ENCODE measurements around the gene DCLK2. TPM values are rescaled to one million over a fixed set of nuclear protein-coding genes. Genes with fewer than 3 reads are reported as not detected.
A peak's percentile ranks its signal among the peaks of the same experiment; 100 is the strongest.

DCLK2 gene
- total RNA-seq, 1 experiment from 2014 or later: 1.2 TPM

DNA sequence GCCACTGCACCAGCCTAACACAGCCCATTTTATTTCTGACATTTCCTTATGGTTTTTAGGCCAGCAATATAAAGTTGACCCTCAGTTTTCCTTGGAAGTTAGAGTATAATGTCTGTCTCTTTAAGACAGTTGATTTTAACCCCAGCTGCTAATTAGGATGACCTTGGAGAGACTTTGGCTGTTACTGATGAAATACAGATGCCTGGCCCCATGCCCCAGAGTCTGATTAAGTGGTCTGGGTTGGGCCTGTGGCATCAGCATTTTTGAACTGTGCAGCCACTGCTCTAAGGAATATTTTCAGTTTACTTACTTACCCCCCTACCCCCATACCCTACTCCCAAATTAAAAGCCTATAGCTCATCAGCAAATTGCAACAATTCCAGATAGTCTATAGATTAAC is 85.8 kb downstream of the DCLK2 start:
- H3F3A ChIP-seq (ENCODE audit: low read length, unreplicated experiment): no peaks in the 10 kb centered on the region
- ChIA-PET POLR2A (ENCODE audit: unreplicated experiment) (no interaction called here), CTCF (no interaction called here)
- intact Hi-C loops (cut with micrococcal nuclease): no loop called here
- H3K4me2 ChIP-seq (ENCODE audit: low read length): no peak overlapping the region
- no peaks in the 10 kb centered on the region for H3K9me3 ChIP-seq (ENCODE audit: low read length)
- no peak for ATAC-seq
- no peaks in the 10 kb centered on the region for H3K4me1 ChIP-seq (ENCODE audit: insufficient read depth, low read length)
- no peaks in the 10 kb centered on the region for H3K9me2 ChIP-seq (replicated peaks; ENCODE audit: low read length)
- H2AFZ ChIP-seq (ENCODE audit: low read length): no peak overlapping the region
- H3K27me3 ChIP-seq (ENCODE audit: low read length): no peaks in the 10 kb centered on the region
- no peaks in the 10 kb centered on the region for H3K36me3 ChIP-seq (ENCODE audit: low read depth, low read length)
- no peak overlapping the region for H3K27ac ChIP-seq (ENCODE audit: low read length)
- no peaks in the 10 kb centered on the region for H4K20me1 ChIP-seq (ENCODE audit: low read length)
- no peak for TF ChIP-seq CTCF (conservative IDR thresholded peaks at IDR 0.05; ENCODE audit: low read depth, low read length)
- TF ChIP-seq EZH2 (IDR thresholded peaks at IDR 0.05; ENCODE audit: low read length, unreplicated experiment): no peak
- no peak for TF ChIP-seq EZH2phosphoT487 (IDR thresholded peaks at IDR 0.05; ENCODE audit: borderline replicate concordance, low read length)
- no peak for DNase-seq
- no peak overlapping the region for H3K9ac ChIP-seq (ENCODE audit: low read length)
- no peak overlapping the region for H3K4me3 ChIP-seq (ENCODE audit: low read length)
- BruUV-seq (replicated peaks): no TSS peak
- H3K79me2 ChIP-seq (ENCODE audit: low read length): no peaks in the 10 kb centered on the region

DNA sequence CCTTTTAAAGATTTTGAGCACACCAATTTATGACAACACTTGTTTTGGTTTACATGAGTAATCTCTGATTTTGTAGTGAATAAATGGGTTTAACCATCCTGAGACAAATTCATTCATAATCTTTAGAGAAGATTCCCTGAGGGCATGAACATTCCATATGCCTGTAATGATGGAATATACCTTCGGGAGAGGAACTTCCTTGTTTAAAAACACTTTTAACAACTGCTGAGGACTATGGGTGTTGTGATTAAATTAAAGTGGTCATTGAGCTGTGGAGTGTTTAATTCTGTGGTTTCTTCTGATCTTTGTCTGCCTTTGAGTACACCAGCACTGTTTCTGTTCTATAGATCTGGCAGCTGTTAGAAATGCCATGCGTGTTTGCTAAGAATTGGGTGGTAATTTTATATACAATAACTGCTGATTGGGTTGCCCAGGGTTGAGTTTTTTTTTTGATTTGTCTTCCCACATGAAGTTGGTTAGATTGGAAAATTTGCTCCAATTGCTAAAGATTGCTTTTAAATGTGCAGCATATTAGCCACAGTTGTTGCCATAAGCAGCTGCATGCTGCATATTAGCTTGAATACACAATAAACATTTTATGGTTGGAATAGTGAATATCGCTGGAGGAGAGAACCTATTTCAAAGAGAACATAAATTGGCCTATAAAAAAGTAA is 86.8 kb downstream of the DCLK2 start:
- Histone ChIP-seq H3K27me3 (ENCODE audit: low read length) (no peaks in the 10 kb centered on the region), H3K79me2 (ENCODE audit: low read length) (no peaks in the 10 kb centered on the region), H3K36me3 (ENCODE audit: low read depth, low read length) (no peaks in the 10 kb centered on the region), H2AFZ (ENCODE audit: low read length) (no peak overlapping the region), H3K9me2 (replicated peaks; ENCODE audit: low read length) (no peaks in the 10 kb centered on the region), H3K4me3 (ENCODE audit: low read length) (no peak overlapping the region), H4K20me1 (ENCODE audit: low read length) (no peaks in the 10 kb centered on the region), H3K9ac (ENCODE audit: low read length) (no peak overlapping the region), H3K4me2 (ENCODE audit: low read length) (no peak overlapping the region), H3K9me3 (ENCODE audit: low read length) (no peaks in the 10 kb centered on the region), H3K4me1 (ENCODE audit: insufficient read depth, low read length) (no peaks in the 10 kb centered on the region), H3F3A (ENCODE audit: low read length, unreplicated experiment) (no peaks in the 10 kb centered on the region), H3K27ac (ENCODE audit: low read length) (no peak overlapping the region)
- ATAC-seq: peak; percentile 38; the same call in 1 of the 2 replicates
- DNase-seq: no peak
- BruUV-seq (replicated peaks): no TSS peak
- TF ChIP-seq CTCF (conservative IDR thresholded peaks at IDR 0.05; ENCODE audit: low read depth, low read length) (no peak), EZH2 (IDR thresholded peaks at IDR 0.05; ENCODE audit: low read length, unreplicated experiment) (no peak), EZH2phosphoT487 (IDR thresholded peaks at IDR 0.05; ENCODE audit: borderline replicate concordance, low read length) (no peak)
- intact Hi-C loops (cut with micrococcal nuclease): no loop called here
- CTCF ChIA-PET: no interaction called here
- POLR2A ChIA-PET (ENCODE audit: unreplicated experiment): no interaction called here

GRCh38 chr4:150167054-150167453 is 88.8 kb downstream of the DCLK2 start:
- no peaks in the 10 kb centered on the region for H3K36me3 ChIP-seq (ENCODE audit: low read depth, low read length)
- no peaks in the 10 kb centered on the region for H3K9me2 ChIP-seq (replicated peaks; ENCODE audit: low read length)
- no TSS peak for BruUV-seq (replicated peaks)
- no peak for TF ChIP-seq CTCF (conservative IDR thresholded peaks at IDR 0.05; ENCODE audit: low read depth, low read length)
- no peak for TF ChIP-seq EZH2 (IDR thresholded peaks at IDR 0.05; ENCODE audit: low read length, unreplicated experiment)
- TF ChIP-seq EZH2phosphoT487 (IDR thresholded peaks at IDR 0.05; ENCODE audit: borderline replicate concordance, low read length): no peak
- H2AFZ ChIP-seq (ENCODE audit: low read length): no peak overlapping the region
- intact Hi-C loops (cut with micrococcal nuclease): no loop called here
- ChIA-PET CTCF (no interaction called here), POLR2A (ENCODE audit: unreplicated experiment) (no interaction called here)
- no peak overlapping the region for H3K4me3 ChIP-seq (ENCODE audit: low read length)
- ATAC-seq (no peak), DNase-seq (no peak)
- no peaks in the 10 kb centered on the region for H3K9me3 ChIP-seq (ENCODE audit: low read length)
- no peaks in the 10 kb centered on the region for H3K79me2 ChIP-seq (ENCODE audit: low read length)
- H3F3A ChIP-seq (ENCODE audit: low read length, unreplicated experiment): no peaks in the 10 kb centered on the region
- H3K4me2 ChIP-seq (ENCODE audit: low read length): no peak overlapping the region
- no peak overlapping the region for H3K27ac ChIP-seq (ENCODE audit: low read length)
- H3K27me3 ChIP-seq (ENCODE audit: low read length): no peaks in the 10 kb centered on the region
- 0 out of 2 replicates have a peak, but pooled peaks cover 3% of the 10 kb centered on the region for H3K4me1 ChIP-seq (ENCODE audit: insufficient read depth, low read length)
- H4K20me1 ChIP-seq (ENCODE audit: low read length): no peaks in the 10 kb centered on the region
- no peak overlapping the region for H3K9ac ChIP-seq (ENCODE audit: low read length)
